Midbrain (tissue), 1 donor: ENCODE results near the gene EFCAB12.
"Not testable (repeated sequence)": the region's sequence is repeated elsewhere in the genome, so short reads cannot be mapped to it uniquely, and the experiment has no call there.

ENCODE experiments used
- DNase-seq: peaks from one replicate; lab custom pipeline; 2025; lab: John Stamatoyannopoulos, UW

EFCAB12 gene

DNA sequence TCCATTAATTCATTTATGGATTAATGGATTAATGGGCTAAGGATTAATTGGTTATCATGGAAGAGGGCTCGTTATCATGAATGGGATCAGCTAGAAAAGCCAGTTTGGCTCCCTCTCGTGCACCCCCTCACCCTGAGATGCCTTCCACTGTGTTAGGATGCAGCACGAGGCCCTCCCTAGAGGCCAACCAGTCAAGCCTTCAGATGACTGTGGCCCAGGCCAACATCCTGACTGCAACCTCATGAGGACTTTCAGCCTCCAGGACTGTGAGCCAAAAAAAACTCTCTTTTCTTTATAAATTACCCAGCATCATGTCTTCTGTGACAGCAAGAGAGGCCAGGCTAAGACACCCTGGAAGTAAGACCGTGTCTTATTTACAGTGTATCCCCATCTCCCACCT is 9.0 kb downstream of the EFCAB12 start:
- no peak for DNase-seq

DNA sequence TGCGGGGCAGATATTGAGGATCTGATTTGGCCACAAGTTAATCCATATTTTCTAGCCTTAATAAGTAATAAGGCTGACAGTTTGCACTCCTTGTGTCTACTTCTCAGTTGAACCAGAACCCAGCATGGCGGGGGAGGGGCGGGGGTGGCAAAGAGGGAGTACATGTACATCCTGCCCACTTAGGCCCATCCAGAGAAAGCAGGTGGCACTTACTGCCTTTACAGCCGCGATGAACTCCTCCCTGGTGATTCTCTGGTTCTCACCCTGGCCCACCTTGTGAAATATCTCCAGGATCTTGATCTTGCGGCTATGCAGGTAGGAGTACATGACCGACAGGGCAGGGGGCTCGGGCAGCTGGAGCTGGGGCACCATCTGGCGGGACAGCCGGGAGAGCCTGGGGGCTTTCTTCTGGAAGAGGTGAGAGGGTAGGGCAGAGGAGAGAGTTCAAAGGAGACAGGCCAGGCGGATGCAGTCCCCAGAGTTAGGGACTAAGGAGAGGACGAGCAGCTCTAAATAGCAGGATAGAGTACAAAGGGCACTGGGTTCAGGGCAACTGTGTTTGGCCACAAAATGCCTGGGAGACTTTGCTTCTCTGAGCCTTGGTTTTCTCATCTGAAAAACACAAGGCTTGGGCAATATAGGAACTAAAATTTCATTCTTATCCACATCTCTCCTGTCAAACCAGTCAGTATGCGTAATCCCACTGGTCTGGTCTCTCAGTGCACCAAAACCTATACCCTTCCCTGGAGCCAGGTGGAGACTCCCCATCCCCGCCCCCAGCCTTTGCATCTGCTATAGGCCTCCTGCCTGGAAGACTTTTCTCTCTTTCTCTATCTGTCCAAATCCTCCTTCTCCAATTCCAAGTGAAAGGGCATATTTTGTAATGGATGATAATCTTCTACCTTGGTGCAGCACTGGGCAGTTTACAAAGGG is 10.1 kb downstream of the EFCAB12 start:
- DNase-seq, result no peak

DNA sequence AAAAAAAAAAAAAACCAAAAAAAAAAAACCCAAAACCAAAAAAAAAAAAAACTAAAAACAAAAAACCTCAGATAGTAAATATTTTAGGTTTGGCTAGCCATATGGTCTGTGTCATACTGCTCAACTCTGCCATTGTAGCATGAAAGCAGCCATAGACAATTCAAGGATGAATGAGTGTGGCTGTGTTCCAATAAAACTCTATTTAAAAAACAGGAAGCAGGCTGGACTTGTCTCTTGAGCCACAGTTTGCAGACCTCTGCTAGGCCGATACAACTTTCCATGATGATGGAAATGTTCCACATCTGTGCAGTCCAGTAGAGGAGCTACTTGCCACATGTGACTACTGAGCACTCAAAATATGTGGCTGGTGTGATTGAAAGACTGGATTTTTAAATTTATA is 11.1 kb downstream of the EFCAB12 start:
- no peak for DNase-seq

DNA sequence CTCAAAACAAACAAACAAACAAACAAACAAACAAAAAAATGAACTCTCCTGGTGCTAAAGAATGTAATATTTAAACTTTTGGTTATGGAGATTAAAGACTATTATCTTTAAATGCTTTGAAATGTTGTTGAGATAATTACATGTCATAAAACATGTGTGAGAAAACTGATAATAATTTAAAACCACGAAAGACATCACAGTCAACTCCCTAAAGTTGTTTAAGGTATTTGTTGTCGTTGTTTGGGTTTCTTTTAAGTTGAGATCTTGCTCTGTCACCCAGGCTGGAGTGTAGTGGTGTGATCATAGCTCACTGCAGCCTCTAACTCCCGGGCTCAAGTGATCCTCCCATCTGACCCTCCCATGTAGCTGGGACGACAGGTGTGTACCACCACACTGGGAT is 12.0 kb downstream of the EFCAB12 start:
- DNase-seq, result no peak

DNA sequence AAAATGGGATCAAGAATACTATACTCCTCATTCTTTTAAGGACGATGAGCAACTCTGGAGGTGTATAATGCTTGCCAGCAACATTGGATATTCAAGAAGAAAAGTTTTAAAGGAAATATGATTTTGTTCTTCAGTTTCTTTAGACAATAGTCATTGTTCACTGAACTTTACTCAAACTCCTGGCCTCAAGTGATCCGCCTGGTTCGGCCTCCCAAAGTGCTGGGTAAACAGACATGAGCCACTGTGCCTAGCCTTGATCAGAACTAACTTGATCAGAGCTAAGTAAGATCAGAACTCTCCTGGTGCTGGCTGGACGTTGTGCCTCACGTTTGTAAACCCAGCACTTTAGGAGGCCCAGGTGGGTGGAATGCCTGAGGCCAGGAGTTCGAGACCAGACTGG is 12.6 kb downstream of the EFCAB12 start:
- DNase-seq, result no peak

DNA sequence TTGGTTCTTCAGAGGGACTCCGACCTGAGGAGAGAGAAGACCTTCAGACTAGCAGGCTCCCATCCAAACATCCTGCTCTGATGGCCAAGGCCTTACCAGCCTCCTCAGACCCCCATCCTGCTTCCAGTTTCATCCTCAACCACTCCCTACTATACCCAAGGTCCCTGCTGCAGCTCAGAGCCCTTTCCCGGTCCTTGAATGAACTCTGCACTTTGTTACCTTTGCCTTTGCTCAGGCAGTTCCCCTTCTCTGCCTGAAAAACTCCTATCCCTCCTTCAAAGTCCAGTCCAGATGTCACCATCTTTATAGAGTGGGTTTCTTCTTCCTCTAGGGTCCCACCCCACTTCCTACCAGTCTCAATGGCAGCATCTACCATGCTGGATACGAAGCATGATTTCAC is 13.1 kb downstream of the EFCAB12 start:
- DNase-seq, result no peak

DNA sequence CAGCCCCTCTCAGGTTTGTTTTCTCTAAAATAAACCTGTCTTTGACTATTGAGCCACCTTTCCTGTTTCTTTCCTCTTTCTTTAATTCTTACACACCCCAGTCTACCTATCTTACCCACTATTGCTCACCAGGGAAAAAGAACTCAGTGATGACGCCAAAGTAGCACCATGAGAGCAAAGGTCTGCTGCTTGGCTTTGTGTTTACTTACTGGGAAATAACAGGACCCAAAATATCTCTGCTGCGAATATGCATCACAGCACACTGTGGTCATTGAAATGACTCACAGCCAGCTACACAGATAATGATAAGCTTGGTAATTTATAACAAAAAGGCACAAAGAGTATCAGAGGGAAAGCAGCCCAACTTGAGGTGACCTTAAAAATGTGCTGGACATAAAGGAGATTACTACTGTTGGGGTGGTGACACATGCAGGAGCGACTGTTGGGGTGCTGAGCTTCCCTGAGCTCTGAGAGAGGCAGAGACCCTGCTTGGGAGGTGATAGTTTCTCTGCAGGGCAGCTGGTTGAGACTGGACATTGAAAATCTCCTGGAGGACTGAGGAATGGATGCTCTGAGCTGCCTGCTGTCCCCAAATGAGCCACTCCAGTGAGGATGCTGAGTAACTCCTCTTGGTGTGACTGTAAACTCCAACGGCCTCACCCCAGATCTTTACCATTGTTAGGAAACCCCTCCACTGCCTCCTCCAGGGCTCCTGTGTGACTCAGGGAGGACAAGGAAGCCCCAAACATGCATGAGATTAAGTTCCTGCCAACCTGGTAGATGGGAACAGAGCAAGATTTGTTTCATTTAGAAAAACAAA is 14.5 kb downstream of the EFCAB12 start:
- DNase-seq, result no peak

DNA sequence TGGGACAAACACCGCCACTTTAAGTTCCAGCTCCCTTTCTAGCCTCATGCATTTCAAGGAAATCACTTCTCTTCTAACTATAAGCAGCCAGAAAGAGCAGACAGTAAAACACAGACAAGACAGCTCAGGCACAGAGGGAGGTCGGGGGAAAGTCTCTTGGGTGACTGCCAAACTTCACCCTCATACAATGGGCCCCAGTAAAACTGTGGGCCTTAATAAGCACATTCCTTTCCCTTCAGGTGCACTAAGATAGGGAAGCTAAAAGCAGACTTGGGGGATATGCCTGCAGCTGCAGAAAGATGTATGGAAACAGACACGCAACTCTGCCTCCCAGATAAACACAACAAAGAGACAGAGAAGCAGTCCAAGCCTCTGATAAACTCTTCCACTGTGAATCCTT is 15.2 kb downstream of the EFCAB12 start:
- DNase-seq, result not testable (repeated sequence)

DNA sequence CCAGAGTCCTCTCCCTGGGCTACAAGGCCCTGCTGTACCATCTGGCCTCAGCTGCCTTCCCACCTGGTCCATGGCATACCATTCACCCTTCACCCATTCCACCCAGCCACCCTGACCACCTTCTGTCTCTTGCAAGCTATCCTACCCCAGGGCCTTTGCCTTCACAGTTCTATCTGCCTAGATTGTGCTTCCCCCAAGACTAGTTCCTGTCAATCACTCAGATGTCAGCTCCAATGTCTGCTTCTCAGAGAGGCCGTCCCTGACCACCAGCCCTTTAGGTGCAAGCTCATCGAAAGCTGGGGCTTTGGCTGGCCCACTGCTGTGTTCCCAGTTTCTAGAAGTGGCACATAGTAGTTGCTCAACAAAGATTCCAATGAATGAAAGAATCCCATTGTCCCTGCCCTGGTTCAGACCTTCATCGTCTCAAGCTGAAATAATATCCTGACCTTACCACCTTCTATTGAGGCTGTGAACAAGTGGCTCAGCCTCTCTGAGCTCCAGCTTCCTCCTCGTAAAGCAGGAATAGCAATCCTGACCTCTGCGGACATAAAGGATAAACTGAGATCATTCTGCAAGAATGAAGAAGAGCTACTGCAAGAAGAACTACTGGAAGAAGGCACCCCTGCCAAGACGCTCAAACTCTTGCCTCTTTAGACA is 15.8 kb downstream of the EFCAB12 start:
- DNase-seq, result no peak

DNA sequence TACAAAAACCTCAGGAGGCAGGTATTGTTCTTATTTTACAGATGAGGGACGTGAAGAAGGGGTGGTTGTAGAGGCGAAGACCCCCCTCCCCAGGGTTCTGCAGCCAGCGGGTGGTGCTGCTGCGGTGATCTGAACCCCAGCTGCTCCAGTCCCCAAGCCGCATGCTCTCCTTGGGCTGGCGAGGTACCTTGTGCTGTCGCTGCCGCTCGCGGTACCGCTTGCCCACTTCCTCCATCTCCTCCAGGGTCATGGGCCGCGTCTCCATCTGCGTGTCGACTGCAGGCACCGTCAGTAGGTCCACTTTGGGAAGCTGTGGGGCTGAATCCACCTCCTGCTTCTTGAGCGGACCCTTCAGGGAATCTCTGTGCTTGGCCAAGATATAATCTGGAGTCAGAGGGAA is 17.5 kb downstream of the EFCAB12 start:
- no peak for DNase-seq

DNA sequence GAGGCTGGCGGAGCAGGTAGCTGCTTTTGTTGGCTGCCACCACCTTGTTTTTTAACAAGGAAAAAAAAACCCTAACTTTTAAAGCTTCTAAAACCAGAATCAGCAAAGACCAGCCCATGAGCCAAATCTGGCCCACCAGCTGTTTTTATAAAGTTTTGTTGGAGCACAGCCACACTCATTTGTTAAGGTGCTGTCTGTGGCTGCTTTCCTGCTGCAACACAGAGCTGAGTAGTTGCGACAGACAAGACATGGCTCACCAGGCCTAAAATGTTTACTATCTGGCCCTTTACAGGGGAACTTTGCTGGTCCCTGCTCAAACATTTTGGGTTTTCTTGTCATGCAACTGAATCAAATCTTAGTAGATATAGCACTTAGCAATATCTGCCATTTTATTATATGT is 18.9 kb downstream of the EFCAB12 start:
- DNase-seq, result no peak

DNA sequence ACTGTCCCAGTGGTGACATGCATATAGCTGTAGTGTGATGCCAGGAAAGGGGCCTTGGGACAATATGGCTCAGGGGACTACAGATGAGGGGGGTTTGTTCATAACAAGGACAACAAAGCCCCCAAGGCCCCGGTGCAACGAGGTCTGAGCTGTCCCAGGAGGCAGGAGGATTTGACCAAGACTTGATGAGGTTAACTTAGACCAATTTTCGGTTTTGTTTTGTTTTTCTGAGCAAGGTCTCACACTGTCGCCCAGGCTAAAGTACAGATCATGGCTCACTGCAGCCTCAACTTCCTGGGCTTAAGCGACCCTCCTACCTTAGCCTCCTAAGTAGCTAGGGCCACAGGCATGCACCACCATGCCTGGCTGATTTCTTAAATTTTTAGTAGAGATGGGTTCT is 23.8 kb downstream of the EFCAB12 start:
- no peak for DNase-seq

DNA sequence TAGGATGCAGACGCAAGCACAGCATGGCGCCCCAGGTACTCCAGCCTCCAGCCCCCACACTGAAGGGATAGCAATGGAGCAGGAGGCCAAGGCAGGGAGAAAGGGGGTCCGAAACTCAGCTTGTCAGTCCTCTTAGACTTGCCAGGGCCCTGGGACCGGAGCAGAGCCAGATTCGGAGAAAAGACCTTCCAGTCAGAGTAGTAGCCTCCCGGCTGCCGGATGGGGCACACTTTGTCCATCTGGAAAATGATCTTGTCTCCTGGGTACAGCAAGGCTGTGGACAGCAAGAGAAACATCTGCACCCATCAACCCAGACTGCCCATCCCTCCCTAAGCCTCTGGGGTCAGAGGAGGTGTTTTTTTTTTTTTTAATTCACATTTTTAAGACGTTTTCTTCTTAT is 24.3 kb downstream of the EFCAB12 start:
- no peak for DNase-seq

DNA sequence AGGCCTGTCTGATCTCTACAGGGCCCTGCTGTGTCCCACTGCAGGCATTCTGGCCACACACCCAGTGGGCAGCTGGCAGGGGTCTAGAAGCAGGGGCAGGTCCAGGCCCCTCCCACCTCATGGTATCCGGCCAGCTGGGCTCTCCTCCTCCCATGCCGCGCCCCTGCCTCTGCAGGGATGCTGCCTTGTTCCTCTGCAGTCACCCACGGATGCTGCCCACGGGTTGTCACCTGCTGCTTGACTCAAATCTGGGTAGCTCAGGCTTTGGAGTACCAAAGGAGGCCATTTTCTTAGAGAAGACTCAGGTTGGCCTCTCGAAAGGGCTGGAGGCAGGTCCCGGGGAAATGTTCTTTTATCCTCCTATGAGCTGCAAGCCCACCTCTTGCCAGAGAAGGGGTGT is 25.0 kb downstream of the EFCAB12 start:
- DNase-seq, result no peak

DNA sequence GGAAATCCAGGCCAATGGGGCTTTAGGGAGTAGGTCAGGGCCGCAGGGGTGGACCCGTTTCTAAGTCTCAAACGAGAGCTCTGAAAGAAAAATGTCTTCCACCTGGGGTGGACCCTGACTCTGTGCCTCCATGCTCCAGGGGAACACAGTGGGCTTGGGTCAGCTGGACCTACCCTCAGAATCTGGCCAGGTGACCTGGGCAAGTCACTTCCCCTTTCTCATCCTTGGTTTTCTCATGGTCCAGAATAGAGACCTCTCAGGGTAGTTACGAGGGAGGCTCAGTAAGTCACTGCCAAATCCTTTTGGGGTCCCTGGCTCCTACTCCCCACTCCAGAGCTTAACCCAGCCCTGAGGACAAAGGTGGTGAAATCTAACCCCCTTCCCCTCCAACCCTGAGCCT is 25.8 kb downstream of the EFCAB12 start:
- no peak for DNase-seq

DNA sequence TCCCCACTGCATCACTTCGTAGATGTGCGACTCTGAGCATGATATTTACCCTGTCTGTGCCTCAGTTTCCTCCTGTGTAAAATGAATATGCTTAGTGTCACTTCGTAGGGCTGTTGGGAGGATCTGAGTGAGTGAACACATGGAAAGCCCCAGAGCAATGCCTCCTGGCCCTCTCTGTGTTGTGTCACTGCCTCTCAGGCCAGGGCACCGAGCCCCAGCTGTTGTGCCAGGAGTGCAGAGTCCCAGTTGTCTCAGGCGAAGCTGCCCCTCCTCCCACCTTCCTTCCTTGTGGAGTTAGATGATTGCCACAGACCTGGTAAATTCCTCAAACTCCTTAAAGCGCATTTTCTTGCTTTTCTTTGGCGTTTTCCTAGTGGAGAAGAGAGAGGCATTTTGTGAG is 26.2 kb downstream of the EFCAB12 start:
- DNase-seq, result no peak

DNA sequence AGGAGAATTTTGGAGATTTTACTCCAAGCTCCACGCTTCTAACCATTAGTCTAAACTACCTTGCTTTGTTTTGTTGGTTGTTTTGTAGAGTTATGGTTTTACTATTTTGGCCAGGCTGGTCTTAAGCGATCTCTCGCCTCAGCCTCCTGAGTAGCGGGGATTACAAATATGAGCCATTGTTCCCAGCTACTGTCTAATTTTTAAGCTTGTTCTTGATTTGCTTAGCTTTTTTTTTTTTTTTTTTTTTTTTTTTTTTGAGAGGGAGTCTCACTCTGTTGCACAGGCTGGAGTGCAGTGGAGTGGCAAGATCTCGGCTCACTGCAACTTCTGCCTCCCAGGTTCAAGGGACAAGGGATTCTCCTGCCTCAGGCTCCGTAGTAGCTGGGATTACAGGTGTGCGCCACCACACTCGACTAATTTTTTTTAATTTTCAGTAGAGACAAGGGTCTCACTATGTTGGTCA is 28.5 kb downstream of the EFCAB12 start:
- no peak for DNase-seq

DNA sequence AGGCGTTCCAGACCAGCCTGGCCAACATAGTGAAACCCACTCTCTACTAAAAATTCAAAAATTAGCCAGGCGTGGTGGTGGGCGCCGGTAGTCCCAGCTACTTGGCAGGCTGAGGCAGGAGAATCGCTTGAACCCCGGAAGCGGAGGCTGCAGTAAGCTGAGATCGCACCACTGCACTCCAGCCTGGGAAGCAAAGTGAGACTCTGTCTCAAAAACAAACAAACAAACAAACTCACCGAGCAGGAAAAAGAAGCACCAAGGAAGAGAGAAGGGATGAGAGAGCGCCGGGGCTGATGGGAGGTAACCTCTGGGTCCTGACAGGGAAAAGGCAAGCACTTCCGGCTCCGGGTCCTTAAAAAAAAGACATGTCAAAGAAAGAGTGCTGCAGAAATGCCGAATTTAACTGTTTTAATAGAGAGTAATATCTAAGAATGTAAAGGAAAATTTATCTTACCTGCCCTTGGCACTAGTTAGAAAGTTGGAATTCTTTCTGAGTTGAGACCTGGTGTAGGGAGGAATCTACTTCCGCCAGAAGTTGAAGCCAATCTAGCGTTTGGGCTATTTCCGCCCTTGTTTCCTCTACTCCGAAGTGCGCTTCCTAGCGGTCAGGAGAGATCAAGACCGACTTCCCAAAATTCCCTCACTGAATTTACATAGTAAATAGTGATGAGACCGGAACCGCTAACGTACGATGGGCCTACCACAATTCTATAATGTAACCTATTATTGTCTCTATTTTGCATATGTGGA is 29.1 kb downstream of the EFCAB12 start:
- DNase-seq, result peak; percentile 94

DNA sequence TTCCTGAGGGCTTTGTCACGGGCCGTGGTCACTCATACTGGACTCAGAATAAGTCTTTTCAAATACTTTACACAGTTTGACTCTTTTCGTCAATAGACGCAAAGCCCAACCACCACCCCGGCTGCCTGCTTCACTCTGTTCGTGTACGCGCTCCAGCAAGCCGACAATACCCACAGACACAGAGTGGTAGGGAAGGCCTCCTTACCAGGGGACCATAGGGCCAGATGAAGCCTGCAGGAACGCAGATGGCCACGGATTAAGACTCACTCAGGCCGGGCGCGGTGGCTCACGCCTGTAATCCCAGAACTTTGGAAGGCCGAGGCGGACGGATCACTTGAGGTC is 29.7 kb downstream of the EFCAB12 start:
- DNase-seq, result no peak

DNA sequence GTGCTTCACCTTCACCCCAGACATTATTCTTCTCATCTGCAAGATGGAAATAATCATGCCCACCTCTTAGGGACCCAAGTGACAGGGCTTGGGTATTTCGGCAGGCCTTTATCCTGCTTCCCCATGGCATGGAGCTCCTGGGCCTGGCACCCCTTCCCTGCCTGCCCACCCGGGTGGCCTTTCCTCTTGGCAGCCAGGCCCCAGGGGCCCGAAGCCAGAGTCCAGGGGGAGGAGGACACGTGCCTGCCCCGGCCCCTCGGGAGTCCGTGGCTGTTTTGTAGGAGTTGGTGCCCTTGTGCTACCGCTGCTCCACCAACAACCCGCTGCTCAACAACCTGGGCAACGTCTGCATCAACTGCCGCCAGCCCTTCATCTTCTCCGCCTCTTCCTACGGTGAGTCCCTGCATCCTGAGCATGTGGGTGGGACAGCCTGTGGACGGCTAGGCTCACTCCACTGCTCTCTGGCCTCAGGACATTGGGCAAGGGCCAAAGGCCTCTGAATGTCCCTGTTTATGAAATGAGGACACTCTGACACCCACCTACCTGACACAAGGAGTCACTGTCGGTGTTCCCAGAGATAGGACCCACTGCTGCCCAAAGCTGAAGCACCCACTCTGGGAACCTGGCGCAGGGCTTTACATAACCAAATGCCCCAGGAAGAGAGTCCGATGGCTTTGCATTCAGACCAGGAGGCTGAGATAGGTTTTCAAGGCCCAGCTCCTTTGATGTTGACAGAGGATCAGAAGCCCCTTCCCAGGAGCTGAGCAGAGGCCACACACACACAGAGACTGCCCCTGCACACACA is 34.5 kb downstream of the EFCAB12 start:
- DNase-seq, result not testable (repeated sequence)

DNA sequence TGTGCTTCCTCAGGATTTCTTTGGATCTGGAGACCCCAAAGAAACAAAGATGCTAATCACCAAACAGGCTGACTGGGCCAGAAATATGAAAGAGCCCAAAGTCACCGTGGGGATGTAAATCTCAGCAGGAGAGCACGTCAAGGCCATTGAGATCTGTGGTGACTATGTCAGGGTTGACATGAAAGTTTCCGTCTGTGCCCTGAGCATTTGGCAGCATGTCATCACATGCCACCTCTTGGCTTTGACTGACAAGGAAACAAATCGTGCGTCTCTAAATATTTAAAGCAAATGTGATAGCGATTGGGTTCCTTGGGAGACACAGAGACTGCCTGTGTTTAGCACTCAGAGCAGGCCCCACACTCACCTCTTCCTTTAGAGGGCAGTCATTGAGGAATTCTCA is 35.2 kb downstream of the EFCAB12 start:
- DNase-seq, result no peak
